Spleen (tissue), 11 donors: ENCODE results near the gene LRRN2. TPM values are rescaled to one million over a fixed set of nuclear protein-coding genes. Genes with fewer than 3 reads are reported as not detected.

Experiments
- DNase-seq: peaks from one replicate; pipeline ENCODE4 v3.0.0-alpha.2; 2020
- H3K27ac ChIP-seq, 8 donors: fragments of 200-600 bp; sonication (generic) in 7 of 8; 1 replicate in 4 of 8; 2 replicates in 4 of 8; pipeline versions ENCODE4 v1.5.0 to v1.8.0; 2016 to 2021; ENCODE audit warnings: inconsistent platforms in 4 of 8, mild to moderate bottlenecking in 4 of 8, moderate library complexity in 1 of 8
- H3K27me3 ChIP-seq, 7 donors: fragments of 200-600 bp; sonication (generic) in 6 of 7; replicated peaks in 1 of 7; 1 replicate in 4 of 7; 2 replicates in 3 of 7; pipeline versions ENCODE4 v1.5.0 to v1.8.0; 2016 to 2021; ENCODE audit warnings: inconsistent platforms in 3 of 7, mild to moderate bottlenecking in 1 of 7
- H3K36me3 ChIP-seq, 6 donors: fragments of 200-600 bp; sonication (generic) in 5 of 6; 1 replicate in 4 of 6; 2 replicates in 2 of 6; pipeline versions ENCODE4 v1.5.0 to v1.8.0; 2016 to 2021; ENCODE audit warnings: inconsistent platforms in 2 of 6
- H3K4me1 ChIP-seq, 6 donors: fragments of 200-600 bp; sonication (generic) in 5 of 6; 1 replicate in 3 of 6; 2 replicates in 3 of 6; pipeline versions ENCODE4 v1.5.0 to v1.8.0; 2016 to 2021; ENCODE audit warnings: inconsistent platforms in 3 of 6
- H3K4me3 ChIP-seq, 8 donors: fragments of 200-600 bp; sonication (generic) in 7 of 8; 1 replicate in 4 of 8; 2 replicates in 4 of 8; pipeline versions ENCODE4 v1.5.0 to v1.8.0; 2016 to 2021; ENCODE audit warnings: inconsistent platforms in 4 of 8, mild to moderate bottlenecking in 4 of 8, moderate library complexity in 2 of 8
- H3K9me3 ChIP-seq, 8 donors: fragments of 200-600 bp; sonication (generic) in 7 of 8; 1 replicate in 4 of 8; 2 replicates in 4 of 8; pipeline versions ENCODE4 v1.5.0 to v1.8.0; 2016 to 2021; ENCODE audit warnings: inconsistent platforms in 4 of 8
- CTCF ChIP-seq, 11 experiments: fragments of 200-600 bp in 7 of 11; fragments of 450-650 bp in 4 of 11; sonication (generic) in 4 of 11; IDR thresholded peaks in 8 of 11; conservative IDR thresholded peaks in 3 of 11; 1 replicate in 7 of 11; 2 replicates in 4 of 11; pipeline versions ENCODE4 v1.4.0 to v1.8.0; 2016 to 2021; ENCODE audit warnings: antibody characterized with exemption in 11 of 11, inconsistent platforms in 4 of 11, mild to moderate bottlenecking in 1 of 11
- POLR2A ChIP-seq, 3 donors: fragments of 450-650 bp; IDR thresholded peaks; one replicate each; pipeline ENCODE4 v1.5.1; 2017; ENCODE audit warnings: antibody characterized with exemption in 3 of 3, mild to moderate bottlenecking in 1 of 3
- POLR2AphosphoS5 ChIP-seq, 3 donors: sonication (generic); formaldehyde crosslinking; IDR thresholded peaks; one replicate each; pipeline ENCODE4 v1.5.1; 2017; ENCODE audit warnings: antibody characterized with exemption in 3 of 3
- WGBS, 5 donors: extraction: QIAGEN DNeasy Blood & Tissue Kit in 3 of 5; methylation state at CpG; one replicate each; pipeline versions ENCODE4 v1.1.5 to v1.1.7; 2013 to 2018; 5-methylcytosine and 5-hydroxymethylcytosine counted together
- intact Hi-C: fragments of 100-400 bp; cut with DNase I; formaldehyde crosslinking; loops from one replicate; pipeline ENCODE4 v1.15.0; 2023; ENCODE audit warnings: low total_unique reads
- polyA plus RNA-seq, 3 donors: library from polyadenylated mRNA; stranded (reverse); fragments of 200-250 nt; gene quantifications; one replicate each; pipeline ENCODE4 v1.2.1, GENCODE V29; 2013
- total RNA-seq, 7 donors: library from RNA; depleted of rRNA in 3 of 7; stranded (reverse); fragments of >200 nt in 3 of 7; fragmentation: NEBNext Ultra II Directional in 4 of 7; extraction: Animal tissue kit (Norgen Biotek cat#: 25700) in 4 of 7; gene quantifications; one replicate each; pipeline versions ENCODE4 v1.1.0 to v1.2.1, GENCODE V29; 2016 to 2021
- donor health status: healthy with polysubstance abuse.
- donor health status: DM: no; HTN: no; CAD: no; lungs with moderate emphysema.
- donor health status: DM: no; HTN: no; CAD: no.
- donor health status: Bipolar disorder and iron deficiency.
- donor health status: healthy.
- donor health status: DM: no; HTN: no; CAD: no.
- donor health status: DM: yes; HTN: yes; CAD: no.

LRRN2 gene
- total and polyA plus RNA-seq, 10 donors, result 1.6 to 11.9 (median 4.5) TPM

GRCh38 chr1:204613636-204614035, 71.9 kb downstream of the LRRN2 start:
- H3K27ac ChIP-seq, result no peak overlapping the region
- no peak overlapping the region for H3K4me3 ChIP-seq
- H3K9me3 ChIP-seq, result no peaks in the 10 kb centered on the region
- intact Hi-C loops, result no loop called here
- H3K4me1 ChIP-seq, result peaks cover 0 to 11% (median 0%) of the 10 kb centered on the region in 6 donors
- DNase-seq, result no peak
- TF ChIP-seq POLR2AphosphoS5 (IDR thresholded peaks at IDR 0.05) (no peak), CTCF (IDR thresholded peaks at IDR 0.05 in 8 of 11, conservative IDR thresholded peaks at IDR 0.05 in 3 of 11) (no peak)
- 86 to 95% (median 90%) methylated on average over 4 of the region's 4 CpGs for whole genome bisulfite sequencing, 5 donors
- no peaks in the 10 kb centered on the region for H3K27me3 ChIP-seq
- peaks cover 0 to 3% (median 0%) of the 10 kb centered on the region in 6 donors for H3K36me3 ChIP-seq

- DNase-seq, result no peak
- WGBS, 5 donors, result 84 to 92% (median 91%) methylated on average over 3 of the region's 3 CpGs
- Histone ChIP-seq H3K27me3 (peaks cover 0 to 10% (median 0%) of the 10 kb centered on the region in 7 donors), H3K4me3 (no peak overlapping the region), H3K36me3 (no peaks in the 10 kb centered on the region), H3K27ac (no peak overlapping the region), H3K4me1 (peaks cover 0 to 3% (median 0%) of the 10 kb centered on the region in 6 donors), H3K9me3 (no peaks in the 10 kb centered on the region)
- intact Hi-C loops, result no loop called here
- no peak for TF ChIP-seq POLR2AphosphoS5 (IDR thresholded peaks at IDR 0.05)
- no peak for TF ChIP-seq POLR2A (IDR thresholded peaks at IDR 0.05)
- no peak for TF ChIP-seq CTCF (IDR thresholded peaks at IDR 0.05 in 8 of 11, conservative IDR thresholded peaks at IDR 0.05 in 3 of 11)
Observed at GRCh38 chr1:204612326-204612725, 73.2 kb downstream of the LRRN2 start.

GRCh38 chr1:204611036-204611435, 74.5 kb downstream of the LRRN2 start:
- Histone ChIP-seq H3K4me3 (no peak overlapping the region), H3K27me3 (peaks cover 0 to 11% (median 0%) of the 10 kb centered on the region in 7 donors), H3K4me1 (no peaks in the 10 kb centered on the region), H3K27ac (no peak overlapping the region), H3K9me3 (no peaks in the 10 kb centered on the region), H3K36me3 (no peaks in the 10 kb centered on the region)
- TF ChIP-seq POLR2AphosphoS5 (IDR thresholded peaks at IDR 0.05), result no peak
- intact Hi-C loops, result no loop called here
- DNase-seq, result no peak
- 68 to 87% (median 83%) methylated on average over 3 of the region's 3 CpGs for WGBS, 5 donors

GRCh38 chr1:204607910-204608309, 77.6 kb downstream of the LRRN2 start:
- H3K4me1 ChIP-seq, result no peaks in the 10 kb centered on the region
- WGBS, 5 donors, result 66 to 87% (median 82%) methylated on average over 6 of the region's 6 CpGs
- H3K9me3 ChIP-seq, result no peaks in the 10 kb centered on the region
- no peak overlapping the region for H3K27ac ChIP-seq
- intact Hi-C loops, result no loop called here
- DNase-seq, result no peak
- peaks cover 0 to 6% (median 0%) of the 10 kb centered on the region in 6 donors for H3K36me3 ChIP-seq
- no peak for TF ChIP-seq CTCF (IDR thresholded peaks at IDR 0.05 in 8 of 11, conservative IDR thresholded peaks at IDR 0.05 in 3 of 11)
- no peak for TF ChIP-seq POLR2A (IDR thresholded peaks at IDR 0.05)
- TF ChIP-seq POLR2AphosphoS5 (IDR thresholded peaks at IDR 0.05), result no peak
- H3K4me3 ChIP-seq, result no peak overlapping the region
- peaks cover 0 to 16% (median 0%) of the 10 kb centered on the region in 7 donors for H3K27me3 ChIP-seq

- peaks cover 0 to 13% (median 0%) of the 10 kb centered on the region in 6 donors for H3K36me3 ChIP-seq
- no peaks in the 10 kb centered on the region for H3K4me1 ChIP-seq
- peaks cover 0 to 16% (median 0%) of the 10 kb centered on the region in 7 donors for H3K27me3 ChIP-seq
- no peak for DNase-seq
- H3K27ac ChIP-seq, result no peak overlapping the region
- H3K9me3 ChIP-seq, result no peaks in the 10 kb centered on the region
- WGBS, 5 donors, result 61 to 78% (median 70%) methylated on average over 7 of the region's 7 CpGs
- no peak overlapping the region for H3K4me3 ChIP-seq
- TF ChIP-seq POLR2A (IDR thresholded peaks at IDR 0.05) (no peak), CTCF (IDR thresholded peaks at IDR 0.05 in 8 of 11, conservative IDR thresholded peaks at IDR 0.05 in 3 of 11) (no peak), POLR2AphosphoS5 (IDR thresholded peaks at IDR 0.05) (no peak)
- intact Hi-C loops, result no loop called here
Observed at GRCh38 chr1:204605791-204606190, 79.7 kb downstream of the LRRN2 start.
